Cerebellar nuclear complex (tissue), 1 donor: ENCODE measurements around the gene RAPGEF2.

Experiments
- DNase-seq, 2 experiments: peaks; one replicate each; lab custom pipeline; 2025; lab: John Stamatoyannopoulos, UW

Gene RAPGEF2

GRCh38 chr4:159195361-159195769 is 92.5 kb downstream of the RAPGEF2 start:
- no peak for DNase-seq

- no peak for DNase-seq
Observed at GRCh38 chr4:159197260-159197884, 94.5 kb downstream of the RAPGEF2 start.

DNA sequence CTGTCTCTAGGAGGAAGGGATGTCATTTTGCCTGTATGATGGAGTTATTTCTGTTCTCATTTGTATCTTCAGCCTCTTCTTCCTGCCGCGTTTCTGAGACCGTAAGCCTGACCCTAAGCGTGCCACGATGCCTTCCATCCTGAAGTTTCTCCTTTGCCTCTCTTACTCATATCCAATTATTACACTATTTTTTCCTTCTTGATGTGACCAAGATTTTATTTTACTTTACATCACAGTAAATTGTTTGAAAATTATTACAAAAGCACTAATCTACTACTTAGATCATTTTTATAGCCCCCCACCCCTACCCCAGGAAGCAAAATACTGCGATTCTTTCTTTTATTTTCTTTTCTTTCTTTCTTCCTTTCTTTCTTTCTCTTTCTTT is 95.0 kb downstream of the RAPGEF2 start:
- no peak for DNase-seq

GRCh38 chr4:159199826-159200225 is 96.9 kb downstream of the RAPGEF2 start:
- no peak for DNase-seq

- no peak for DNase-seq
Observed at GRCh38 chr4:159201168-159201567, 98.3 kb downstream of the RAPGEF2 start.

- no peak for DNase-seq
Observed at GRCh38 chr4:159204566-159204965, 101.7 kb downstream of the RAPGEF2 start.

GRCh38 chr4:159205466-159205865 is 102.6 kb downstream of the RAPGEF2 start:
- no peak for DNase-seq

DNA sequence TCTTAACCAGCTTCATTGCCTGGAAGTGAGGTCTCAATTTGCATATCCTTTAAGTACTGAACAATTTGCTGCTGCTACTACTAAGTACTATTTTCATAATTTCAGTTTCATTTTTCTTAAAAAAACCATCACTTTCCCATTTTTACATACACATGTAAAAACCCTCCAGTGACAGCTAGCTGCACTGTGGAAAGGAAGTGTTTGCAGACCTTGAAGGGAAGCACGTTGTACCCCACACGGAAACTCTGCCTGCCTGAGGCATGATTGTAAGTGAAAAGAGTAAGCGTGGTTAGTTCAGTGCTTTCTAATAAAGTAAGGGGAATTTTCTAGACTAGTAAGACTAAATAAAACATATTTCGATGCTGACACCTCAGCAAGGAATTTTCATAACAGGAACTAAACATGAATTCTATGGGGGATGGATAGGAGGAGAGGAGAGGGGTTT is 103.6 kb downstream of the RAPGEF2 start:
- DNase-seq = no peak

DNA sequence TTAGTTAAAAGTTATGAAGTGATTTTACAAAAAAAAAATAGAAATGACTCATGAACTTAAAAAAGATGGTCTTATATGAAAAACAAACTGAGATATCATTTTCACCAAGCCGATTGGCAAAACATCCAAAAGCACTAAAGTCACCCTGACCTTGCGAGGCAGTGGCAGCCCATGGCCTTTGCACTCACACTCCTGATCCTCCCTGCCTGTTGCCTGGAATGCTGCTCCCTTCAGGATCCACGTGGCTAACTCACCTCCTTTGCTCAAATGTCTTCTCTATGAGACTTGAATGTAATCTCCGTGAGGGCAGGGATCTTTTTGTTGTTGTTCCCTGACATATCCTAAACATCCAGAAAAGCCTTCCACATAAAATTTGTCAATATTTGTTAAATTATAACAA is 106.4 kb downstream of the RAPGEF2 start:
- no peak for DNase-seq

- no peak for DNase-seq
Observed at GRCh38 chr4:159210975-159211374, 108.1 kb downstream of the RAPGEF2 start.

GRCh38 chr4:159212675-159213293 is 109.9 kb downstream of the RAPGEF2 start:
- no peak for DNase-seq

GRCh38 chr4:159216834-159217233 is 114.0 kb downstream of the RAPGEF2 start:
- DNase-seq = no peak

GRCh38 chr4:159219862-159220261 is 117.0 kb downstream of the RAPGEF2 start:
- DNase-seq = no peak

- DNase-seq = no peak
Observed at GRCh38 chr4:159220353-159220752, 117.5 kb downstream of the RAPGEF2 start.

DNA sequence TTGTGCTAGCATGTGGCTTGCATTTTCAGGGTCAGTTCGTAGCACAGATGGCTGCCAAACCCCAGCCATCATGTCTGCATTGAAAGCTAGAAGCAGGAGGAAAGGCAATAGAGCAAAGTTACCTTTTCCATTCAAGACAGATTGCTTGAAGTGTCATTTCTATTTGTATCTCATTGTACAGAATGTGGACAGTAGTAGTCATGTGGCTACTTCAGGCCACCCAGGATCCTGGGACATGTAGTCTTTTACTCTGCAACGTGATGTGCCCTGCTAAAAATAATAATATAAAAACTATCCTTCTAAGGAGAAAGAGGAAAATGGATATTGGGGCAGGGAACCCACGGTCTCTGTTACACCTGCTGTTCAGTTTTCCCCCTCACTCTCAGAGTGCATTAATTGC is 118.4 kb downstream of the RAPGEF2 start:
- no peak for DNase-seq

DNA sequence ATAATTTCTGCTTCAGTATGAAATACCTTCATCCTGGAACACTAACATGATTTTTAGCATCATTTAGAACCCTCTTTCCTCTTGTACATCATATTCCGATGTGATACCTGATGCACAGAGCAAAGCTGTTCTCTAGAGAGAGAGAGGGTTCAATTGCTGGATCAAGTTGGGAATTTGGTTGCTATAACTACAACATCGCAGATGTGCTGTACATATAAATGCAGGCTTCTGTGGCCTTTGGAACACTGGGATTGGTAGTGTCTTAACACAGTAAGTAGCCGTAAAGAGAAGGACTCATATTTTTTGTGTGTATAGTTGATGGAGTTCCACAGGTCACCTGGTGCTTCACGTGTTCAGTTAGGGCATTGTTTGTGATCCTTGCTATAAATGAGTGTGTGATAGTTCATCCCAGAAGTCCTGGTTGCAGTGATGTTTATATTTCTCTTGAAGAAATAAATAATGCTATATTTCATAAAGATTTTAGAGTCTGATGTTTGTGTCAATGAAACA is 119.2 kb downstream of the RAPGEF2 start:
- DNase-seq = no peak

GRCh38 chr4:159224408-159224807 is 121.5 kb downstream of the RAPGEF2 start:
- no peak for DNase-seq

DNA sequence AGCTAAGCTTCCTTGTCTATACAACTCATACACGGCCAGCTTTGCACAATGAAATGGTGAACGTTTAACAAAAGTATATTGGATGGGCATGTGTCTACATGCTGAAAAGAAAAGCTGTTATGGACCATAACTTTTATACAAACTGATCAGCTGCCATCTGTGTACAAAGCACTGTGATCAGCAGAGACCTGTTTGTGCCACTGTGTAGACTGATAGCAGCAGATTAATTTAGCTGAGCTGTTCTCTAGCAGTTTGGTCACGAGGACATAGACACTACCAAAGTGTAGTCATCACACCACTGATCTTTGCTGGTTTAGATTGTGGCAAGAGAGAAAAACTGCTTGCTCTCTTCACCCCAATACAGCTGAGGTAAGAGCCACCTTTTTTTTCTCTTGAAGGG is 124.5 kb downstream of the RAPGEF2 start:
- DNase-seq = peak in 1 of 2 experiments; percentile 20

GRCh38 chr4:159227984-159228383 is 125.1 kb downstream of the RAPGEF2 start:
- peak in 1 of 2 experiments; percentile 45 for DNase-seq

DNA sequence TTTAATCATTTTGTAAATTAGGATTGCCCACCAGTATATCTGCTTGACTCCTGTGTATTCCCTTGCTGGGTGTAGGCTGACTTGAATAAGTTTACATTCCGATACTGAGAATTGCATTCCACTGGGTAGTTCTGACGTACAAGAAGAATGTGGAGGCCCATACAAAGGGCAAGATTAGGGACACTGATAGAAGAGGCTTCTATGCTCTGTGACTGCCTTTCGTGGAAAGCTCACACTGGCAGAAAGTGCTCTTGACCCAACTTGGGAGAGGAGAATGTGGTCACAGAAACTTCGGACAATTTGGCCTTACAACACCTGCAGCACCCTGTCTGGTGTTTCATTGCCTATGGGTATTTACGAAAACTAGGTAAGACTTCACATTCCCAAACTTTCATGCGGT is 126.3 kb downstream of the RAPGEF2 start:
- DNase-seq = no peak

GRCh38 chr4:159232465-159233106 is 129.7 kb downstream of the RAPGEF2 start:
- no peak for DNase-seq

GRCh38 chr4:159235779-159236368 is 133.0 kb downstream of the RAPGEF2 start:
- no peak for DNase-seq

DNA sequence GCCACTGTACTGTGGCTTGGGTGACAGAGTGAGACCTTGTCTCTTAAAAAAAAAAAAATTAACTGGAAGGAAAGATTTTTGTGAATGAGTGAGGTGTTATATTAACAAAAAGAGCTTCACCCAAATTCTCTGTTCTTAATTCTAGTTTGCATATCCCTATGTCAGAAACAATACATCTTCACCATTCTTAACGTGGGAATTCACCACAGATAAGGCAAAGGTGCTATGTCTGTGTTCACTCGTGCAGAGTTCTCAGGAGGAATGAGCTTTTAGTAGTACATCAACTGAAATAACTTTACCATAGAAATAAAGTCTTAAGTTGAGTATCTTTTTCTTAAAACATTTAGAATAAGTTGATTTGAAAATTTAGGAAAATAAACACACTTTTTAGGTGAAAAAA is 135.1 kb downstream of the RAPGEF2 start:
- DNase-seq = no peak
